Stimulated activated naive CD4-positive, alpha-beta T cell (primary cell): ENCODE data around the gene ZNF181.
A peak's percentile ranks its signal among the peaks of the same experiment; 100 is the strongest.
"Not testable (repeated sequence)": the region's sequence is repeated elsewhere in the genome, so short reads cannot be mapped to it uniquely, and the experiment has no call there.

ENCODE experiments used
- DNase-seq, 6 experiments: peaks; one replicate each; lab custom pipeline; 2025; lab: John Stamatoyannopoulos, UW

ZNF181 gene

GRCh38 chr19:34733746-34734536 is at the start of gene ZNF181:
Gene ZNF181, plus strand, starts transcription at chr19:34734243. Its CDS starts 795 bp downstream, at chr19:34735038.
- peak; percentile 69 to 86 (median 74) for DNase-seq

GRCh38 chr19:34685266-34685665 is 48.8 kb upstream of the ZNF181 start:
- DNase-seq, result not testable (repeated sequence)

DNA sequence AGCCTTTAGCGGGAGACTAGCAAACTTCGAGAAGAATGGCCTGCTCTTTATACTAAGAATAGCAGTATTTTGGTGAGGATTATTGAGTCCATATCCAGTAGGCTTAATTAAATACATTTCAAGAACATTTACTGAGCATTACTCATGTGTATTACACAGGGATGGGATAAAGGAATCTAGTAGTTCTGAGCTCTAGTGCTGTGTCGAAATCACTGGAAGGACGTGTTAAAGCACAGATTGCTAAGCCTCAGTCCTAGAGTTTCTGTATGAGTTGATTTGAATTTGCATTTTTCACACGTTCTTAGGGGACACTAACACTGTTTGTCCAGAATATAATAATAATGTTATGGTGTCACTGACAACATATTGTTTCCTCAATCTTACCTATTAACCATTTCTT is 47.6 kb upstream of the ZNF181 start:
- DNase-seq, result no peak

DNA sequence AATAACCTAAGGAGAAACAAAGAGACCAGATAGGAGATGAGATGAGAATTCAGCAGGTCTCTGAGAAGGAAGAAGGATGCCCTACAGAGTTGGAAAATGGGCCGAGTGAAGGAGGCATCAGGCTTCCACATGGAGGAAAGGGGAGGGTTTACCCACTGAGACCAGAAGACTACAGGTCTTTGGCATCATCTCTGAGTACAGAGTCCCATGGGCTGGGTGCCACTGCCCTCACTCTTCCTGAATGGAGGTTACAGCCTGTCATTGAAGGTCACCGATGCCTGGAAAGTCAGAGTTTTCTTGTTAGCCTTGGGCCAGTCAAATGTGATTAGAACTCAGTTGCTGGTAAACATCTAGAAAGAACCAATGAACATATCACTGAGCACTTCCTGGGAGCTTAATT is 46.7 kb upstream of the ZNF181 start:
- DNase-seq, result no peak

DNA sequence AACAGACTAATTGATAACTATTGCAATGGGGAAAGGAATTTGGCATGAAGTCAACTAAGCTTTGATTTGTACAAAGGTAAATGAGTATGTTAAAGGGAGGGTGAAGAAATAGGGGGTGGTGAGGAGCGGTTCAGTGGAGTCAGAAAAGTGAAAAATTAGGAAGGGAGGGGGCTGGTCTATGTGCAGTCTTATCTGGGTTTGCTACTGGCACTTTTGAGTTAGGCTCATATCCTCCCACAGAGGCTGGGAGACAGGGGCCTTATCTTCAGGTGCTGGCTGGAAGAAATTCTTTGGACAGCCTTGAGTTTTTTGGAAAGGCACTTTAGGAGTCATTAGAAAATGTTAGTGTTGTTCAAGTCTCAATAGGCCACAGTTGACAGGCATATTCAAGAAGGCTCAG is 45.5 kb upstream of the ZNF181 start:
- no peak for DNase-seq

- no peak for DNase-seq
Observed at GRCh38 chr19:34690372-34690771, 43.7 kb upstream of the ZNF181 start.

DNA sequence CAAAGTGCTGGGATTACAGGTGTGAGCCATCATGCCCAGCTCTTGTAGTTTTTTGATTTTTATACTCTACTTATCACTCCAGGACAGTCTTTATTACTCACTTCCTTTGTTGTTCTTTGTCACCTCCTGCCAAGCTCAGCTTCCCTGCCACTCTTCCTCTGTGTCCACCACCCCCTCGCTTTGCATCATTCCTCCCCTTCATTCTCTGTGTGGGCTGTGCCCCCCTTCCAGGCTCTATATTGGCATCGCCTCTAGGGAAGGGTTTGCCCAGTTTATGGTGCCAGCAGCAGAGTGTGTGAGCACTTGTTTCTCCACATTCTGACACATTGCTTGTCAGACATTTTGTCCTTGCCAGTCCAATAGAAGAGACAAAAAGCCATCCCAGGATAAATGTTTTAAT is 41.5 kb upstream of the ZNF181 start:
- DNase-seq, result no peak

DNA sequence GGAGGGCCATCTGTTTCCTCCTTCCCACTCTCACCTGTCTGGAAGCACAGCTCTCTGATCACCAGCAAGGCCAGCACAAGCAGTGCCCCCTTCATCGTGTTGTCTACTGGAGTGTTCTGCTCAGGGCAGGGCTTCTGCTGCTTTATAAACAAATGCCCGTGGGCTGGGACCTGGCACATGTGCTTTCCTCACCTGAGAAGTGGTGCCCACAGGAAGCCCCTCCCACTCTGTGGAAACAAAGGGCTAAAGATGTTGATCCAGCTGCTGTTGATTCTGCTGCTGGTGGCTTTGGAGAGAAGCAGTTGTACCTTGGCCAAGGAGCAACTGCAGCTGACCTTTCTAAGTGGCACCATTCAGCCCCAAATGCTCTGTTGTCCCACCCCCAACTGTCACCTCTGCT is 26.4 kb upstream of the ZNF181 start:
- DNase-seq, result no peak

DNA sequence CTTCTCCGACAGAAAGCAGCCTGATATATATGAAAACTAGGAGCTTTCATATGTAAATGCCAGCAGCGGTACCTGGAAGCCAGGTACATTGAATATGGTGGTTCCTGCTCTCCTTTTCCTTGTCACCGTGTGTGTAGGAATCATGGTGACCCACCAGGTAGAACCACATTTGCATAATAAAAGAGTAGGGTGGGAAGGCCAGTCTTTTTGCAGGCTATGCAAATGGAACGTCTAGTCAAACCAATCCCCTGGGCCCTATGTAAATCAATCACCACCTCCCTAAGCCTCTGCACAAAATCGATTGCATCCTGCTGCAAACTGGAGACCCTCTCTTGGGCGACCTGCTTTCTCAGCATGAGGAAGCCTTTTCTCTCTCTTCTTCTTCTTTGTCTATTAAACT is 22.2 kb upstream of the ZNF181 start:
- no peak for DNase-seq

GRCh38 chr19:34712395-34713261 is 21.4 kb upstream of the ZNF181 start:
- DNase-seq, result peak in 5 of 6 experiments; percentile 47 to 81 (median 51)

GRCh38 chr19:34713262-34713637 is 20.8 kb upstream of the ZNF181 start:
- DNase-seq, result no peak

- DNase-seq, result no peak
Observed at GRCh38 chr19:34715357-34715756, 18.7 kb upstream of the ZNF181 start.

DNA sequence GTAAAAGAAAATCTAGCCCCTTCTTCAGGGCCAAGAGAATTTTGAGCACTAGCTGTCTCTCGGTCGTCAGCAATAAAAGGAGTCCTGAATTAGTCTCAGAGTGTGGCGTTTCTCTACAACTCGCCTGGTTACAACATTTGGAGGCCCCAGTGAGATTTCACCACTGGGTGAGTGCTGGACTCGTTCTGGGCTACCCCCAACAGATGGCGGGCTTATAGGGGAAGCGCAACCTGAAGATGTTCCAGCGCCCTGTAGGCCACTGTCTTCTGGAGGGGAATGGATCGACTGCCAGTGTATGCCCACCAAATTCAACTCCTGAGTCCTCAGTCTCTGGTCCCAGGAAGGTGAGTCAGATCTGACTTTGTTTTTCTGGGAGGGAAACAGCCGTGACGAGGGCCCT is 11.7 kb upstream of the ZNF181 start:
- no peak for DNase-seq

DNA sequence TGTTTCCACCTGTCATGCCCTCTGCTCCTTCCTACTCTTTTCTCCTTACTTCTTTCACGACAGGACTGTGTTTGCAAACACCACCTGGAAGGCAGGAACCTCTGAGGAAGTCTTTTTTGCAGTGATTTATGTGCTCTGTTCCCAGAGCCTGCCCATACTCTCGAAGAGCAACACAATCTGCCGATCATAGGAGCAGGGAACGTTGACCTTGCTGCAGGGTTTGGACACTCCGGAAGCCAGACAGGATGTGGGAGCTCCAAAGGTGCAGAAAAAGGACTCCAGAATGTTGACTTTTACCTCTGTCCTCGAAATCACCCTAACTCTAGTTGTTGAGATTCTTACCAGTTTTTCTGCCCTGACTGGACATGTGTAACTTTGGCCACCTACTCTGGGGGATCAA is 8.6 kb upstream of the ZNF181 start:
- no peak for DNase-seq

- DNase-seq, result no peak
Observed at GRCh38 chr19:34731019-34731829, 2.8 kb upstream of the ZNF181 start.

DNA sequence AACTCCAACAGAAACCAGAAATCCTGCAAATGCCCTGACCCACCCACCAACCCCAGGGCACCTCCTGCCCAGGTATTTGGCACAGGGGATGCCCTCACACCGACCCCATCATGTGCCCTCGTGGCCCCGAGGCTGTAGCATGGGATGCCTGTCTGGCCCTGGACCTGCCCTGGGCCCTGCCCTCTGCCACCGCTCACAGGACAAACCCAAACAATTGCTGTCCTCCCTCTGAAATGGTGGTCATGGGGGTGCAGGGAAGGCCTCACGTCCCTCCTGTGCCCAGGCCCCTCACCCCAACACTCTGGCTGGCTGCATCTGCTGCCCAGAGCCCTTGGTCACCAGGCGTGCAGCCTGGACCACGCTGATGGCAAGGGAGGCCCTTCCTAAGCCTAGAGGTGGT is 2.1 kb upstream of the ZNF181 start:
- no peak for DNase-seq

GRCh38 chr19:34732612-34733211 is 1.3 kb upstream of the ZNF181 start:
- peak in 1 of 6 experiments; percentile 1 for DNase-seq

DNA sequence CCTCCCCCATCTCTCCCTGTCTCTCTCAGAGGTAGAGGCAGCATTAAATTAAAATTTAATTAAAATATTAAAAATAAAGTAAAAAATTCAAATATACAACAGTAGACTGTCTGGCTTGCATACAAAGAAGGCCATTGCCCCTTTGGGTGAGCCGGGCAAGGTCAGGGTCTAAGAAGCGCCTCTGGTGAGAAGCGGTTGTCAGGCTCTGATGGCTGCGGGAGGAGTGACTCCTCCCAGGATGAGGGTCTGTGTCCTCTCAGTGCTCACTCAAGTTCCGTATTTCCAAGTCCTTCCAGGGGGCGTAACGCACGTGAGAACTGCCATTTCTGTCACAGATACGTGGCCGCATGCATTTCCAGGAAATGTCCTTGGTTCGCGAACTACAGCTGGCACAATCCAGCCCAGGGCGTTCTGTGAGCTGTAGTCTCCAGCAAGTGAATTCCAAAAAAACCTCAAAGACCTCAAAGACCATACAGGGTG is 737 bp upstream of the ZNF181 start:
- DNase-seq, result peak in 2 of 6 experiments; percentile 22 to 54

- DNase-seq, result no peak
Observed at GRCh38 chr19:34734537-34735103, 577 bp downstream of the ZNF181 start.

- DNase-seq, result no peak
Observed at GRCh38 chr19:34744896-34745690, 11.1 kb downstream of the ZNF181 start.

GRCh38 chr19:34757441-34757840 is 23.4 kb downstream of the ZNF181 start:
- no peak for DNase-seq
